ENCODE measurements around the gene PSME3IP1.

GRCh38 chr16:57147381-57148221, 38.2 kb downstream of the PSME3IP1 start:
- TF ChIP-seq CTCF (IDR thresholded peaks at IDR 0.05) (no peak), POLR2A (IDR thresholded peaks at IDR 0.05) (no peak)
